ENCODE measurements around the gene COL7A1. TPM values are rescaled to one million over a fixed set of nuclear protein-coding genes. Genes with fewer than 3 reads are reported as not detected.

The COL7A1 gene
- total RNA-seq, 1 donor from 2014 or later, result 22.2 TPM

DNA sequence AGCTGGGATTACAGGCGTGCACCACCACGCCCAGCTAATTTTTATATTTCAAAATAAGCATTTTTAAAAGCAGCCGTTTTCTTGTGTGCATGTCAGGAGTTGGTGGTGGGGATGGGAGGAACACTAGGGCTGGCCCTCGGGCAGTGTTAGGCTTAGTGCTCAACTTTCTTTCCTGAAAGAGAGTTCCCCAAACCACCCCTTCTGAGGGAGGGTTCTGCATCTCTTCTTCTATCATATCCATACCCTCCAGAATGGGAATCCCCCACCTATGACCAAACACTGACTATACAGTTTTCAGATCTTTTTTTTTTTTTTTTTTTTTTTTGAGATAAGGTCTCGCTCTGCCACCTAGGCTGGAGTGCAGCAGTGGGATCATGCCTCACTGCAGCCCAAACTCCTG is 51.0 kb downstream of the COL7A1 start:
- no peak for DNase-seq (ENCODE audit: low spot score in 2 of 2)
- intact Hi-C loops (cut with DNase I), result loop anchor here (10.0 kb wide), 1 partner anchor 269 kb away; no protein-coding TSS in a partner anchor
- Histone ChIP-seq H3K9me3 (no peaks in the 10 kb centered on the region), H3K27ac (no peak overlapping the region), H3K27me3 (no peaks in the 10 kb centered on the region), H3K4me3 (no peak overlapping the region), H3K36me3 (peaks cover 4 to 25% of the 10 kb centered on the region in 2 donors), H3K4me1 (peaks cover 0 to 4% of the 10 kb centered on the region in 2 donors)
- TF ChIP-seq CTCF (IDR thresholded peaks at IDR 0.05), result no peak

GRCh38 chr3:48543271-48543866 is 51.8 kb downstream of the COL7A1 start:
- no peak overlapping the region for H3K4me3 ChIP-seq
- H3K36me3 ChIP-seq, result peaks cover 4 to 31% of the 10 kb centered on the region in 2 donors
- H3K4me1 ChIP-seq, result peaks cover 0 to 4% of the 10 kb centered on the region in 2 donors
- intact Hi-C loops (cut with DNase I), result loop anchor here (10.0 kb wide), 1 partner anchor 269 kb away; no protein-coding TSS in a partner anchor
- no peaks in the 10 kb centered on the region for H3K9me3 ChIP-seq
- no peak overlapping the region for H3K27ac ChIP-seq
- H3K27me3 ChIP-seq, result no peaks in the 10 kb centered on the region
- DNase-seq (ENCODE audit: low spot score in 2 of 2), result no peak
- no peak for TF ChIP-seq CTCF (IDR thresholded peaks at IDR 0.05)

DNA sequence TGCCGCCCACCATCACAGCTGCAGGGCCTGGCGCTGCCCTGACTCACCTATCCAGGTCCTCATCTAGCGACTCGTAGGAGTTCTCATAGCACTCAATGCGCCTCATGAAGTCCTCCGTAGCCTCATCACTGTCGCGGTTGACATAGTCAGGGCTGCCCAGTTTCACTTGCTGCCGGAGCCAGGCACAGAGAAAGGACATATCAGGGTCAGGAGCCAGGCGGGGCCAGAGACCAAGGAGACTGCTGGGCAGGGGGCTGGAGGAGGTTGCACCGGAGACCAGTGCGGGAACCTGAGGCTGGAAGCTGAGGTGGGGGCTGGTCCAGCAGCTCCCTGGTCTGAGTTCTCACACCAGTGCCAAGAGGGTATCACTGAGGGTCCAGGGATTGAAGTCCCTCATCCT is 56.7 kb downstream of the COL7A1 start:
- Histone ChIP-seq H3K9me3 (no peaks in the 10 kb centered on the region), H3K27me3 (no peaks in the 10 kb centered on the region), H3K36me3 (peaks cover 21 to 41% of the 10 kb centered on the region in 2 donors), H3K4me1 (peaks cover 0 to 2% of the 10 kb centered on the region in 2 donors), H3K4me3 (no peak overlapping the region), H3K27ac (no peak overlapping the region)
- DNase-seq (ENCODE audit: low spot score in 2 of 2), result no peak
- intact Hi-C loops (cut with DNase I), result no loop called here
- no peak for TF ChIP-seq CTCF (IDR thresholded peaks at IDR 0.05)

DNA sequence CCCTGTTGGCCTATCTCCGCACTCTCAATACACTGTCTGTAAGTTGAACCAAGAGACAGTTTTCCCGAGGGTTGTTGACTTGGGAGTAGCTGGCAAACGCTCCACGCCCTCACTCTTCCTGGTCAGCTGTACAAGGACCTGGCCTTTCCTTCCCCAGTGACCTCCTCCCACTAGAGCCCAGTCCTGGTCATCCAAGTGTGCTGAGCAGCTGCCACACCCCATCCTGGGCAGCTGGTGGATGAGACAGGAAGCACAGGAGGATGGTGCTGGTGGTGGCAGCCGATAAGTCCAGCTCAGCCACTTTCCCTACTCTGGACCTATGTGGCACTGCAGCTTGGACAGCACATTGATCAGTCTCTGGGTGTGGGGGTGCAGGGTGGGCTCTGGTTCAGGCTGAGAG is 58.3 kb downstream of the COL7A1 start:
- Histone ChIP-seq H3K4me3 (no peak overlapping the region), H3K9me3 (no peaks in the 10 kb centered on the region), H3K36me3 (peaks cover 21 to 44% of the 10 kb centered on the region in 2 donors), H3K27me3 (no peaks in the 10 kb centered on the region), H3K27ac (no peak overlapping the region), H3K4me1 (no peaks in the 10 kb centered on the region)
- DNase-seq (ENCODE audit: low spot score in 2 of 2), result no peak
- no peak for TF ChIP-seq CTCF (IDR thresholded peaks at IDR 0.05)
- intact Hi-C loops (cut with DNase I), result no loop called here

- DNase-seq (ENCODE audit: low spot score in 2 of 2), result no peak
- H3K9me3 ChIP-seq, result no peaks in the 10 kb centered on the region
- TF ChIP-seq CTCF (IDR thresholded peaks at IDR 0.05), result no peak
- no peaks in the 10 kb centered on the region for H3K4me1 ChIP-seq
- H3K36me3 ChIP-seq, result peaks cover 21 to 44% of the 10 kb centered on the region in 2 donors
- H3K27me3 ChIP-seq, result no peaks in the 10 kb centered on the region
- intact Hi-C loops (cut with DNase I), result no loop called here
- no peak overlapping the region for H3K27ac ChIP-seq
- H3K4me3 ChIP-seq, result no peak overlapping the region
Observed at GRCh38 chr3:48536116-48536515, 59.0 kb downstream of the COL7A1 start.
